Astrocyte of the cerebellum (primary cell): ENCODE measurements around the gene IGF1R.

Source experiments
- DNase-seq: peaks from one replicate; pipeline ENCODE4 v3.0.0-alpha.2; 2011; ENCODE audit warnings: low read depth
- H3K4me3 ChIP-seq: 2 replicates; pipeline ENCODE4 v1.5.1; 2011; ENCODE audit warnings: mild to moderate bottlenecking, low read depth, low read length, moderate library complexity
- CTCF ChIP-seq: IDR thresholded peaks from 2 replicates; pipeline ENCODE4 v1.5.1; 2012; ENCODE audit warnings: low read length, low read depth, moderate library complexity, mild to moderate bottlenecking; ENCODE audit errors: missing control alignments
- in situ Hi-C: cut with HindIII; loops from 2 replicates; pipeline ENCODE4 v1.10.0; 2017; ENCODE audit warnings: low sequenced_read_pairs

Gene IGF1R

GRCh38 chr15:98754657-98755022 is 106.3 kb downstream of the IGF1R start:
- in situ Hi-C loops = no loop called here
- TF ChIP-seq CTCF = no peak
- peak overlapping the region; percentile 34 for H3K4me3 ChIP-seq
- DNase-seq = no peak

GRCh38 chr15:98755138-98755537 is 106.8 kb downstream of the IGF1R start:
- in situ Hi-C loops = no loop called here
- no peak overlapping the region for H3K4me3 ChIP-seq
- no peak for TF ChIP-seq CTCF
- no peak for DNase-seq

GRCh38 chr15:98755781-98756180 is 107.4 kb downstream of the IGF1R start:
- H3K4me3 ChIP-seq = no peak overlapping the region
- no peak for DNase-seq
- in situ Hi-C loops = no loop called here
- TF ChIP-seq CTCF = no peak

GRCh38 chr15:98758224-98758623 is 109.9 kb downstream of the IGF1R start:
- TF ChIP-seq CTCF = no peak
- DNase-seq = no peak
- in situ Hi-C loops = no loop called here
- H3K4me3 ChIP-seq = no peak overlapping the region

GRCh38 chr15:98759277-98759676 is 110.9 kb downstream of the IGF1R start:
- no peak for TF ChIP-seq CTCF
- in situ Hi-C loops = no loop called here
- no peak for DNase-seq
- no peak overlapping the region for H3K4me3 ChIP-seq

- in situ Hi-C loops = no loop called here
- no peak for DNase-seq
- no peak for TF ChIP-seq CTCF
- no peak overlapping the region for H3K4me3 ChIP-seq
Observed at GRCh38 chr15:98760112-98760826, 111.9 kb downstream of the IGF1R start.
